HG02642 (cell line): Measurements from ENCODE around the gene ANO1.

ENCODE experiments used
- ATAC-seq: cut with Tn5 transposase; IDR thresholded peaks from one replicate; pipeline ENCODE4 v1.9.1; 2021; ENCODE audit warnings: mild to moderate bottlenecking; ENCODE audit not compliant: unreplicated experiment, poor library complexity

Gene ANO1

DNA sequence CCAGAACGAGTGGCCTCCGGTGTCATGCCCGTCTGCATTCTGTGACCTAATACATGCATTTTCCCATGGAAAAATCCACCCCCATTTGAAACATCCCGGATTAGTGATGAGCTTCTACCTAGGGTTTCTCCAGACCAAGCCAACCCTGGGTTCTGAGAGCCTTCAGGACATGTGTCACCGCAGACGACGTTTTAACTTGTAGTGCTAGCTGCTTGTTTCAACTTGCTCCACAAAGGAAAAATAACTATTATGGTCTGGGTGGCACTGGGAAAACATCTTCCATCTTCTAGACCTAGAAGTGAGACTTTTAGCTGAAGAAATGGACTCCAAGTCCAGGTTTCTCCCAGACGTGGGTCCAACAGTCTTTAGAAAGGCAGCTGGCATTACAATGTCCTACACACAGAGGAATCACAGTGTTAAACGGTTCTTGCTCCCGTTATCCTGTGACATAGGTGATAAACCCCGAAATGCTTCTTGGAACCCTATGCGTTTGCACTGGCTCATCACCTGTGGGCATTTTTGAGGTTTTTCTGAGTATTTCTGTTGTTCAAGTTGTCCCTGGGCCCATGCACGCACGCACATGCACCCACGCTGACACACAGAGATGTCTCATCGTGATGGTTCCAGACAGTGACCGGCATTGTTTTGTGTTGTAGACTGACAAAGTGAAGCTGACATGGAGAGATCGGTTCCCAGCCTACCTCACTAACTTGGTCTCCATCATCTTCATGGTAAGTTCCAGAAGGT, 78.3 kb downstream of the ANO1 start:
- ATAC-seq: no peak

DNA sequence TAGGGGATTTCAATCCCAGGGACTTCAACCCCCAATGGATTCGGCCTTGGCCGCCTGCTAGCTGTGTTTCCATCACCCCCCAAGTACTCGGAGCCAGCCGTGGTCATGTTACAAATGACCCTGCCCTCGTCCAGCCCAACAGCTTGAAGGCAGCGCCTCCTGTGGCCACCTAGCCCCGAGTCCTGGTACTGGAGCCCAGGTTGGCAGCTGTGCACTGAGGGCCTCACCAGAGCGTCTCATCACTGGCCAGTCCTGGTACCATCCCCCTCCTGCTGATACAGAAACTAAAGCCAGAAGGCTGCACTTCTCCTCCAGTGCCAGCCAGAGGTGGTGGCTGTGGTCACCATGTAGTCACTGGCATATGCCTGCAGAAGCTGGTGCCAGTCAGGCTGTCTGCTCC, 80.1 kb downstream of the ANO1 start:
- ATAC-seq: no peak

GRCh38 chr11:70158757-70159389, 80.8 kb downstream of the ANO1 start:
- no peak for ATAC-seq

- ATAC-seq: no peak
These were observed 81.8 kb downstream of the ANO1 start for GRCh38 chr11:70159627-70160570.

DNA sequence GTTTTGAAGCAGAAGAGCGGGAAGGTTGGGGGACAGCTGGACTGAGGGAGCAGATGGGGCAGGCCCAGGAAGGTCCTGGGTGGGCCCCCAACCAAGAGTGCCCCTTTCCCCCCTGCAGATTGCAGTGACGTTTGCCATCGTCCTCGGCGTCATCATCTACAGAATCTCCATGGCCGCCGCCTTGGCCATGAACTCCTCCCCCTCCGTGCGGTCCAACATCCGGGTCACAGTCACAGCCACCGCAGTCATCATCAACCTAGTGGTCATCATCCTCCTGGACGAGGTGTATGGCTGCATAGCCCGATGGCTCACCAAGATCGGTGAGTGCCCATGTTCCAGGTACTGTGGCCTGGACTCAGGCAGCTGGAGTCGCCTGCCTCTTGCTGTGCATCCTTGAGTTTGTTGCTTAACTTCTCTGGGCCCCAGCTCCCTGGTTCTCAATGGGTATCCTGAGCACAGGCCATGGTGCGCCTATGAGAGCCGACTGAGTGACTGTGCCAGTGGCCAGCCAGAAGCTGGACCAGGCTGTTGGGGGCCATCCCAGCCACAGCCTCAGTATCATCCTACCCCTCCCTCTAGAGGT, 83.0 kb downstream of the ANO1 start:
- no peak for ATAC-seq

DNA sequence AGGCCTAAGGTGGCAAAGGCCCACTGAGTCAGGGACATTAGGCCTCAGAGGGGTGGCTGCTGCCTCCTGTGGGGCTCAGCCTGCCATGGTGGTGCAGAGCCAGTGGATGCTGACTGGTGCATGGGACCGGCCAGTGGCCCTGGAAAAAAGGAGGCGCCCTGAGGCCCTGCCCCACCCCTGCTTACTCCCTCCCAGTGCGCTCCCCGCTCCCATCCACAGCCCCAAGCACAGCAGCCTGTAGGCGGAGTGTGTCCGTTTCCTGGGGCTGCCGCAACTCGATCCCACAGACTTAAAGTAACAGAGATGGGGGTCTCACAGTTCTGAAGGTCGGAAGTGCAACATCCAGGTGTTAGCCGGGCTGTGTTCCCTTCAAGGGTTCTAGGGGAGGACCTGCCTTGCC, 86.6 kb downstream of the ANO1 start:
- ATAC-seq: no peak

DNA sequence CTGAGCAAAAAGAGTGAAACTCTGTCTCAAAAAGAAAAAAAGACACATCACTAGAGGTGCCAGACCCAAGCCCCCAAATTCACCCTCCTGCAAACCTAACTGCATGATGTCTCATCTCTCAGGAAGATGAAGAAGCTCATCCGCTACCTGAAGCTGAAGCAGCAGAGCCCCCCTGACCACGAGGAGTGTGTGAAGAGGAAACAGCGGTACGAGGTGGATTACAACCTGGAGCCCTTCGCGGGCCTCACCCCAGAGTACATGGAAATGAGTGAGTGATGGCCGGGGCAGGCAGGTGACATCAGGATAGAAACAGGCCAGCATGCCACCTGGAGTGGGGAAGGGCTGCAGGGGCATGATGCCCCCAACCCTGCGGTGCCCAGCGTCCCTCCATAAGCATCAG, 89.0 kb downstream of the ANO1 start:
- no peak for ATAC-seq

GRCh38 chr11:70167723-70168404, 89.7 kb downstream of the ANO1 start:
- no peak for ATAC-seq

DNA sequence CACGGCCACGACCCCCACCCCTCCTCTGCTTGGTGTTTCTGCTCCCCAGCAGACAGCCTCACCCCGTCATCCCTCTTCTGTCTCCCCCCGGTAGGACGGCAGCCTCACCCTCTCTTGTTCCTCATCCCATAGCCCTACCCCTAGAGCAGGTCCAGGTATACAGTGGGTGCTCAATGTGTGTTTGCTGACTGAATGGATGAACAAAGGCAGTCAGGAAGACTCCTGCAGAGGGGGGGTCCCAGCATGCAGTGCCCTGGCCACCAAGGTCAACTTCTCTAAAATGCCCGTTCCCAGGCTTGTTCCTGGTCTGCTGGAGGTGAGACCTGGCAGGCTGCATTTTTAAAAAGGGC, 90.3 kb downstream of the ANO1 start:
- ATAC-seq: no peak

GRCh38 chr11:70169127-70169526, 91.0 kb downstream of the ANO1 start:
- no peak for ATAC-seq

DNA sequence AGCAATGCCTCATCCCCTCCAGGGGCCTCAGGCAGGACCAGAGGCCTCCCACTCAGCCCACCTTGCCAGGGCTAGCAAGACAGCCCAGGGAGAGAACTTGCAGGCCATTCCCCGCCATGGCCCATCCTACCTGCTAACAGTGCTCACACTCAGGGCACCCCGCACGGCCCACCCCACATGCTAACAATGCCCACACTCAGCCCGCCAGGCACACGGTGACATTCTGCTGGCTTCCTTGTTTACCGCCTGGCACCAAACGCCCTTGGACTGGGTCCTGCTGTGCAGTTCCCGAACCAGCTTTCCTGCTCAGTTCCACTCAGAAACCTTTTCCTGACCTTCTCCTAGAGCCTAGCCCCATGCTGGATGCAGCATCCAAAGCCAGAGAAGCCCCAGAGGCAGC, 91.5 kb downstream of the ANO1 start:
- no peak for ATAC-seq

DNA sequence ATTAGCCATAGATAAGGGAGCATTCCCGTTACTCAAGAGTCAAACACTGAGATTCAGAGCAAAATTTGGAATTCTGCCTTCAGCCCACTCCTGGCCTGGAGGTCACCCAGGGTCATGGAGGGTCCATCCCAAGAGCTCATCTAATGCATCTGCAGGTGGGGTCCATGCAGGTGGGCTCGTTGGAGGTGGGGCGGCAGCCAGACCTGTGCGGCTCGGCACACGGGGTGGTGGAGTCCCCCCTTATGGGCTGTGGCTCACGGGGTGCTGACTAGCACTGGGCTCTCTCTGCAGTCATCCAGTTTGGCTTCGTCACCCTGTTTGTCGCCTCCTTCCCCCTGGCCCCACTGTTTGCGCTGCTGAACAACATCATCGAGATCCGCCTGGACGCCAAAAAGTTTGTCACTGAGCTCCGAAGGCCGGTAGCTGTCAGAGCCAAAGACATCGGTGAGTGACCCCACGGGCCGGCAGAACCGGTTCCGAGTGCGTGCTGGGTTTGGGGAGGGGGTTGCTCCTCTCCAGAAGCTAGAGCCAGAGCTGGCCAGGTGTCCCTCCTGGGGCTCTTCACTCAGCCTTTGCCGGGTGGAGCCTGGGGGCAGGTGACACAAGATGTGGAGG, 92.6 kb downstream of the ANO1 start:
- no peak for ATAC-seq

DNA sequence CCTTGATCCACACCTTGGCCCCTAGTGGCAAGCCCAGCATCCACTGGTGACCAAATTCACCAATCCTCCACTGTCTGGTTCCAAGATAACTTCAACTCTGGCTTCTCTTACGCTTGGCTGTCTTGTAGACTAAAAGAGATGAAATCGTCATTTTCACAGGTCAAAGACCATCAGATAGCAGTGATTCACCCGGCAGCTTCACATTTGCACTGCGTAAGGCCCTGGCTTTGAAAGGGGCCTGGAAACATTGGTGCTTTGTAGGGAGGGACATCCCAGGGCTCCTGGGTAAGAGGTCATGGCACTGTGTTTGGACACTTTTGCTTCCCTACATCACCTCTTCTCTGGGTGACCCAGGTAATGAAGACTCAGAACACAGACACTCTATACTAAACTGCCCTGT, 94.9 kb downstream of the ANO1 start:
- ATAC-seq: no peak

DNA sequence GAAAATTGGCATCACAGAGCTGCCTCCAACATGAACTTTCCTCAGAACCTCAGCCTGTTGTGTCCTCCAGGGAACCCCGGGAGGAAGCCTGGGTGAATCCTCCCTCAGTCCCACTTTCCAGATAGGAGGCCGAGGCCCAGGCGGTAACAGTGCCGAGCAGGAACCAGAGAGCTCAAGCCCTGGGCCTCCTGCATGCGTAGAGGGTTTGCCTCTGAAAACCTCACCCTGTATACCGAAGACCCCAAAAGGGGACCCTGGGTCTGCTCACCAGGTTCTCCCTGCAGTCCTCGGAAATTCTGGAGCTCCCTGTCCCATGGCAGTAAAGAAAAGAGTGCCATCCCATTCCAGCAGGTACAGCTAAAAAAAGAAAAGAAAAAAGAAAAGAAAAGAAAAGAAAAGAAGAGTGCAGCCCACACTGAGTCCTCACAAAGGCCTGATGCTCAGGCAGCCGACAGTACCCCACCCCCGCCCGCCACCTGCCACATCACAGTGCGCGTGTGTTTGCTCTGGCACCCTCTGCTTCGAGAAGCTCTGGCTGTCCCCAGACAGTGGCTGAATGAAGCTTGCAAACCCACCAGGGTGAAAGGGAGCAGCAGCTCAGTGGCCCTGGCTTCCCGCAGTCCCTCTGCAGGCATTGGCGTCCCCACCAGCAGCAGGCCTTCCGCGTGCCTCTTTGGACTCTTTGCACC, 96.6 kb downstream of the ANO1 start:
- ATAC-seq: no peak

GRCh38 chr11:70175236-70175698, 97.2 kb downstream of the ANO1 start:
- ATAC-seq: no peak

DNA sequence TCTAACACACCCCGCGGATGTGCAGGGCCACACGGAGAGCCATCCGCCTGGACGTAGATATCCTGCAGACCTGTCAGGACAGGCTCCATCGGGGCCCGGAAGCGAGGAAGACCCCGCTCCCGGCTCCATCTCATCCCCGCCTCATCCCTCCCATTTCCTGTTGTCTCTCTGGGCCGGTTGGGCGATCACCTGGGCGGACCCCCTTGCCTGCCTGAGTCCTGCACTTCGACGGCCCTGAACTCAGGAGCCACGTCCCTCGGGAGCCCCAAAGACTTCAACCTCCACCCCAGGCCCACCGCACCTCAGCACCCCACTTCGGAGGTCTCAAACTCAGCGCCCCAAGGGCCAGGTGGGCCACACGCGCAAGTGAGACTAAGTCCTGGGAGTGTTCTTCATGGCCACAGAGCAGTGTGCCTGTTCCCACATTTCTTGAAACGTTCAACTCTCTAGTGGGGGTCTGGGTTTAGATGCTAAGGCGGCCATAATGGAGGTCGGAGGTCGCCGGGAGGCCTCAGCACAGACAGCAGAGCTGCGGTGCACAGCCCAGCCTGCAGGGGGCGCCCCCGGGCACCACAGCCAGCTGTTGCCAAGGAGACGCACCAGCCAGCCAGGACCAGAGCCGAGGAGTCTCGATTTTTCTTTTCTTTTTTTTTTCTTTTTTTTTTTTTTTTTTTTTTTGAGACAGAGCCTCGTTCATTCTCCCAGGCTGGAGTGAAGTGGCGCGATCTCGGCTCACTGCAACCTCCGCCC, 99.0 kb downstream of the ANO1 start:
- ATAC-seq: no peak

DNA sequence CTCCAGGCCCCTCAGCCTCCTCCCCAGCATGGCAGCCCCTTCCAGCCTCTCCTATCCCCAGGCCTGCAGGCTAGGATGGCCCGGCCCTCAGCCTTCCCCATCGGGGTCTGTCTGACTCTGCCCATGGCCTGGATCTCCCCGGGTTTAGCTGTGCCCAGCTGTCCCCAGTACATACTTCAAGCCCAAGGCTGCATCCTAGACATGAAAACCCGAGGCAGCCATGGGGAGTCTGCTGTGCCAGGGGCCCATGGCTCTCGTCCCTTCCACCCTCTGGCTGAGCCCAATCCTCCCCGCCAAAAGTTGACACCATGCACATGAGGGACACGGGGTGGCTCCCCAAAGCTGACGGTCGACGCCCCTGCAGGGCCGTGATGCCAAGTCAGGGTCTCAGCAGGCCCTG, 102.8 kb downstream of the ANO1 start:
- ATAC-seq: no peak

DNA sequence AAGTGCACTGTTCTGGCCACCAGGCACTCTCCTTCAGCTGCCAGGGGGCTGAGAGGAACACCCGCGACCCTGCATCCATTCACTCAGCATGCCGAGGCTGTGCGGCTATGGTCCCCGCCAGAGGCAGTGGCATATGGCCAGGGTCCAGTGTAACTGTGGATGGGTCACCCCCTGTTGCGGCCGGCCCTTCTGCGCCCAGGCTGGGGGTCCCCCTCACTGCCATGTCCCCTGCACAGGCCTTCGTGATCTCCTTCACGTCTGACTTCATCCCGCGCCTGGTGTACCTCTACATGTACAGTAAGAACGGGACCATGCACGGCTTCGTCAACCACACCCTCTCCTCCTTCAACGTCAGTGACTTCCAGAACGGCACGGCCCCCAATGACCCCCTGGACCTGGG, 104.1 kb downstream of the ANO1 start:
- ATAC-seq: no peak

DNA sequence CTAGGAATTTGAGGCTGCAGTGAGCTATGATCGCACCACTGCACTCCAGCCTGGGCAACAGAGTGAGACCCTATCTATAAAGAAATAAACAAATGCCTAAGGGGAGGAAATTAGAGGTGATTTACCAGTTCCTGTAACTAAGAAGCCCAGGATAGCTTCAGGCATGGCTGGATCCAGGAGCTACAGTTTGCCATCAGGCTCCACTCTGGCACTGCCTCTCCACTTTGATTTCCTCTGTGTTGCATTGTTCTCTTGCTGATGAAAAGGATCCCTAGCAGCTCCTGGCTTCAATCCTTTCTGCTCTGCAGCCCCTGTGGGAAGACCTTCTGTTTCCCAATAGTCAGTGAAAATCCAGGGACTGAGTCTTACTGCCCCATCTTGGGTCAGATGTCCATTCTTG, 104.9 kb downstream of the ANO1 start:
- ATAC-seq: no peak
